ENCODE results near the gene WRNIP1.

WRNIP1 gene

DNA sequence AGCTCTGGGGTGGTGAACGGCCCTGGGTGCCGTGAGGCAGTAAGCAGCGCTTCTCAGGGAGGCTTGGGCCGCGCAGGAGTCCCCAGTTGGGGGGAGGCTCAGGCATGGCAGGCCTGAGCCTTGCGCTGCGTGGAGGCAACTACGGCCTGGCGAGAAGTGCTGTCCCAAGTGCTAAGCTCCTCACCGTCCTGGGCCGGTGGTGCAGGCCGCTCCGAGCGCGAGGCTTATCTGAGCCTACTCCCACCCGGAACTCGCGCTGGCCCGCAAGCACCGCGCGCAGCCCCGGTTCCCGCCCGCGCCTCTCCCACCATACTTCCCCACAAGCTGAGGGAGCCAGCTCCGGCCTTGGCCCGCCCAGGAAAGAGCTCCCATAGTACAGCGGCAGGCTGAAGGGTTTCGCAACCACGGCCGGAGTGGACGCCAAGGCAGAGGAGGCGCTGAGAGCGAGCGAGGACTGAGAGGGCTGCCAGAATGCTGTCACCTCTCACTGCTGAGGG is 1.8 kb upstream of the WRNIP1 start:
- DNase-seq (ENCODE audit: low read depth) = no peak

DNA sequence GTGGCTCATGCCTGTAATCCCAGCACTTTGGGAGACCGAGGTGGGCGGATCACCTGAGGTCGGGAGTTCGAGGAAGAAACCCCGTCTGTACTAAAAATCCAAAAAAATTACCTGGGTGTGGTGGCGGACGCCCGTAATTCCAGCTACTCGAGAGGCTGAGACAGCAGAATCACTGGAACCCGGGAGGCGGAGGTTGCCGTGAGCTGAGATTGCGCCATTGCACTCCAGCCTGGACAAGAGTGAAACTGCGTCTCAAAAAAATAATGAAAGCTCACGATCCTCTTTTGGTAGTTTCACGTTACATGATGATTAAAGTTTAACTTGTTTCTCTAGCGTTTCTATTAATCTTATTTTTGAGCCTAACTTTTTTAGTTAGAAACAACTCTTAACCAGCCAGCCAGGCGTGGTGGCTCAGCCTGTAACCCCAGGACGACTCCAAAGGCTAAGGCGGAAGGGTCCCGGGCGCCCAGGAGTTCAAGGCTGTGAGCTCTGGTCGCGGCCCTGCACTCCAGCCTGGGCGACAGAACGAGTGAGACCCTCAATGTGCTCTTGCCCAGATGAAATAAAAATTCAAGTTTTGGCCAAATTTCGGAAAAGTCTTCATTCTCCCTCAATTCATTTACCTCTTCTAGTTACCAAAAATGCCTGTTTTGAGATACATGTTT is 1.2 kb upstream of the WRNIP1 start:
- DNase-seq (ENCODE audit: low read depth) = no peak

DNA sequence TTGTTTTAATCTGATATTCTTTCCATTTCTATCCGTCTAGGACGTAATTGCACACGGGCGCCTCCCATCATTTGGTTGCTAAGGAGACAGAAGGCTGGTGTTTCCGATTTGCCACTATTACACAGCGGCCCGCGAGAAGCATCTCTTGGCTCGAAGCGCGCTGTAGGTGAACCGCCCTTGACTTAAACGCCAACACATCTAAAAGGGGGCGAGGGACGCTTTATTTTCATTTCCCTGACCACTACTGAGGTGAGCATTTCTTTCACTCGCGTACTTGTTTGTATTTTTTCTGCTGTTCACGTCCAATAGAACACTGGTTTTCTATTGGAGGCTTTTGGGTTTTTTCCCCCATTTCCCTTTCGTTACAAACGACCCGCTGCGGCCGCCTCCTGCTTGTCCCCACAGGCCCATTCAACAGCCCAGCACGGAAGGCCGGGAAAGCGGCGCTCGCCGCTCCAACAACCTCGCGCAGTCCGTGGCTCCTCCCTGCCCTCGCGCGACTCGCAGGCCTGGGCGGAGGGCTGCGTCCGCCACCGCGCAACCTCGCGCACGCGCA is 505 bp upstream of the WRNIP1 start:
- DNase-seq (ENCODE audit: low read depth) = no peak

DNA sequence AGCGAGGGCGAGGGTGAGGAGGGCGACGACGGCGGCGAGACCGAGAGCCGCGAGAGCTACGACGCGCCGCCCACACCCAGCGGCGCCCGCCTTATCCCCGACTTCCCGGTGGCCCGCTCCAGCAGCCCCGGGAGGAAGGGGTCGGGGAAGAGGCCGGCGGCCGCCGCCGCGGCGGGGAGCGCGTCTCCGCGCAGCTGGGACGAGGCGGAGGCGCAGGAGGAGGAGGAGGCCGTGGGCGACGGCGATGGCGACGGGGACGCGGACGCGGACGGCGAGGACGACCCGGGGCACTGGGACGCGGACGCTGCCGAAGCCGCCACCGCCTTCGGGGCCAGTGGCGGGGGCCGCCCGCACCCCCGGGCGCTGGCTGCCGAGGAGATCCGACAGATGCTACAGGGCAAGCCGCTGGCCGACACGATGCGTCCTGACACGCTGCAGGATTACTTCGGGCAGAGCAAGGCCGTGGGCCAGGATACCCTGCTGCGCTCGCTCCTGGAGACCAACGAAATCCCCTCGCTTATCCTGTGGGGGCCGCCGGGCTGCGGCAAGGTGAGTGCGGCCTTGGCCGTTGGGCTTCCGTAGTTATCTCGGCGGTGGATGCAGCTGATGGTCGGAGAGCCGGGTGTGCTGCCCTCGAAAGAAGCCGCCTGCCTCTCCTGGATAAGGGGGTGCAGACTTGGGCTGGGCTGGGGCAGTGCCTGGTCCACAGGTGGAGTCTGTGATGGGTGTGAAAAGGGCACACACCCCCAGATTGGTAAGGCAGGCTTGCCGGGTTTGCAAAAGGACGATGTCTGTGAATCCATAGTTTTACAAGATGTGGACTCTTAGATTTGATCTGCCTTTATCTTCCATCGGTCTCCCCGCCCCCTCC is 938 bp downstream of the WRNIP1 start:
- no peak for DNase-seq (ENCODE audit: low read depth)

DNA sequence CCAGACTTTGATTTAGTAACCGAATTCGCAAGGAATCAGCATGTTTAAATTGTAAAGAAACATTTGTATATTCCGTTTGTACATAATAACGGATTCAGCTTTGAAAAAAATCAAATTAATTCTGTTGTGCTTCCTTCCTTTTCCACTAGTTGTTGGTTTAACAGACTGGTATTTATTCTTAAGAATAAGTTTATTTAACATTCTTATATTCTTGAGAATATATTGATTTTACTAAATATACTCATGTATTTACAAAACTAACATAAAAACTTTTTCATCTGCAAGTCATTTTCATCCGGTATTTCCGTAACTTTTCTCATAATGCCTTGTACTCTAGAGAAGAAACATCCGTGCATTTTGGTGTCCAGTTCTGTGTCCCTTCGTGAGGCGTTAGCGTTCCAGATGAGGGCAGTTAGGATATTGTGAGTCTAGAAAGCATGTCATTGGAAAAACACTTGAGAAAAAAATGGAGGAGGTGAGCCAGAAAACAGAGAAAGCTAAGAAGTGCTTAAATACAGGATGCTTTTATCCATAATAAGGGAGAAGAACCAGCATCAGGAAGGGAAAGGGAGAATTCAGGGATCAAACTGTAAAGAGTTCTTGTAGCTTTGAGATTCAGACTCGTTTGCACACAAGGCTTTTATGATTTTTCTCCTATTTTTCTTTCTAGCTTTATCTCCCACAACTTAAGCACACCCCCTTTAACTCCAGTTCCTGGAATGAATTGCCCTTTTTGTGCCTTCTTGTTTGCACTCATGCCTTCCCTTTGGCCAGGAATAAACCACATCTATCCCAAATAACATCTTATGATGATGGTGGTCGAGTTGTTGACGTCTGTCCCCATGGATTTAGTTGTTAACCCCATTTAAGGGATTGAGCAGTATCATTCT is 1.8 kb downstream of the WRNIP1 start:
- no peak for DNase-seq (ENCODE audit: low read depth)

DNA sequence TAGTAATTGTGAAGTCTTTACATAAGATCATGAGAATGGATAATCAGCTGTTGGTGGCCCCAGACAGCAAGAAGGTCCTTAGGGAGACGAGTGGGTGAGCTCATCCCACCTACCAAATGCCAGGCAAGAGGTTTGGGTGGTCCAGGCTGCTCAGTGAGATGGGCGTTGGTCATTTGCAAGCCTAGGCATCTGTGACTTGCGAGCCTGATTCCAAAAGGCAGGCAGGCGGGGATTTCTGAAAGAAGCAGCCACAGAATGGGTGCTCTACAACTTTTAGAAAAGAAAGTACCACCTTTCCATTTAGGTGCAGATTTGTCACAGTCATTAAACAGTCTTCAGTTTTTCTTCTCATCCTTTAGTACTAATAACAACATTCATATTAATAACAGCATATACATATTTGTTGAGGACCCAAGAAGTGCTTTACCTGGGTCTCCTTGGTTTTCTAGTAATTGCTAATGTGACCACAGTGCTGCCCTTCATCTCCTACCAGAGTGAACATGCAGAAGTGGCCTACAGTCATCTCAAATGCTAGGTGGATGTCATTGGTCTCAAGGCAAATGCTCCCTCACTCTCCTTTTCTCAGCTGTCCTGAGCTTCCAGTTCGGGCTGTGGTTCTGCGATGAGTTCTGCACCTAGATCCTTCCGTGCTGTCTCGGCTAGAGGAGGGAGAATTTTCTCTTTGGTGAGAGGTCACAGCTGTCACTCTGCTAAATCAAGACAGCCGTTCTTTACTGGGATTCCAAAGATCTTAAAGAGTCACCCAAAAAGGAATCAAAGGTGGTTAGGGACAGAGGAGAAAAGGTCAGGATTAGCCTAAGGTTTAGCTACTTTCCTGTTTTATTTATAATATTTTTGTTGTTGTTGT is 2.7 kb downstream of the WRNIP1 start:
- DNase-seq (ENCODE audit: low read depth) = no peak

DNA sequence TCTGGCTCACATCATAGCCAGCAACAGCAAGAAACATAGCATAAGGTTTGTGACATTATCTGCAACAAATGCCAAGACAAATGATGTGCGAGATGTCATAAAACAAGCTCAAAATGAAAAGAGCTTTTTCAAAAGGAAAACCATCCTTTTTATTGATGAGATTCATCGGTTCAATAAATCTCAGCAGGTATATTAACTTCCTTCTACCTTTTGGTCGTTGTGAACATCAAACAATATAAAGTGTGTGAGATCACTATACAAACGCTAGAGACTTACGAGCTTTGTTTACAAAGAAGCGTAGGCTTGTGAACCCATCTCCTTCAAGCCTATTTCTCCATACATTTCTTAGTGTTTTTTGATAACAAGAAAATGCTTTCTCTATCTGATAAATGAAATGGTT is 3.5 kb downstream of the WRNIP1 start:
- DNase-seq (ENCODE audit: low read depth) = no peak

DNA sequence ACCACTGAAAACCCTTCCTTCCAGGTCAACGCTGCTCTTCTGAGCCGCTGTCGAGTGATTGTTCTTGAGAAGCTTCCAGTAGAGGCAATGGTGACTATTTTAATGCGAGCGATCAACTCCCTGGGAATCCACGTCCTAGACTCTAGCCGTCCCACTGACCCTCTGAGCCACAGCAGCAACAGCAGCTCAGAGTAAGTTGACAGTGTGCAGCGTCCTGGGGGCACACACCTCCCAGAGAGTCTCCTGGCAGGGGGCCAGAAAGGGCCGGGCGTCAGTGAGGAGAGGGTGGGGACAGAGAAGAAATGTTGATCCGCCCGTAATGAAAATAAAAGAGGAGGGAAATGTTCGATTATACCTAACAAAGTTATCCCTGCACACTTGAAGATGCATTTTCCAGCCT is 5.0 kb downstream of the WRNIP1 start:
- DNase-seq (ENCODE audit: low read depth) = no peak

DNA sequence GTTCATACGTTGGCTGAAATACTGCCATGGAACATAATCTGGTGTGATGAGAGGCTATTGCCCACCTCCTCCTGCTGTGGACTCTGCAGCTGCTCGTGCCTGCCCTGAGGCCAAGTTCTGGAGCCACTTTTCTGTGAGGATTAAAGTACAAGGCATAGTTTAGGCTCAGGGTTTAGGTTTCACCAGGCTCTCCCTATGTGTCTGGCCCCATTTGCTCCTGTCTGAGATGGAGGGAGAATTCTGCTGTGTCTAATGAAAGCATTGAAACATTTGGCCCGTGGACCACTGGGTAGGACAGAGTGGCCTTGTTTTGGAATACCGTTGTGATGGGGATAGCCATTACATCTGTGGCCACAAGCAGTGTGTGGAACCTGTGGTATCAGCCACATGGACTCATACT is 5.9 kb downstream of the WRNIP1 start:
- DNase-seq (ENCODE audit: low read depth) = no peak

DNA sequence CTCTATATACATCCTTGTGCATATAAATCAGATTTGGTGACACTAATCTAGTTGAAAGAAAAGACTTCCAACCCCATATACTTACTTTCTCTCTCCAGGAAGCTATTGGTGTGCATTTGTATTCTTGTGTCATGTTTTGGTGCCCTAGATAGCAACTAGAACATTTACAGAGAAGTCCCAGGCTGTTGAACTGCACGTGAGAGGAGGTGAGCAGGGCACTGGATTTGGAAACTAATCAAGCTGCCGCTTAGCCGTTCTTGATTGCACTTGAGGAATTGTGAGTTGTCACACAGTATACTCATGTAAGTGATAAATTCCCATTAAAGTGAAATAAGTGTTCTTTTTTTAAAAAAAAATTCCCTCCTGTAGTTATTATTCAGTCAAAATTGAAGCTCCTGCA is 7.6 kb downstream of the WRNIP1 start:
- DNase-seq (ENCODE audit: low read depth) = no peak

DNA sequence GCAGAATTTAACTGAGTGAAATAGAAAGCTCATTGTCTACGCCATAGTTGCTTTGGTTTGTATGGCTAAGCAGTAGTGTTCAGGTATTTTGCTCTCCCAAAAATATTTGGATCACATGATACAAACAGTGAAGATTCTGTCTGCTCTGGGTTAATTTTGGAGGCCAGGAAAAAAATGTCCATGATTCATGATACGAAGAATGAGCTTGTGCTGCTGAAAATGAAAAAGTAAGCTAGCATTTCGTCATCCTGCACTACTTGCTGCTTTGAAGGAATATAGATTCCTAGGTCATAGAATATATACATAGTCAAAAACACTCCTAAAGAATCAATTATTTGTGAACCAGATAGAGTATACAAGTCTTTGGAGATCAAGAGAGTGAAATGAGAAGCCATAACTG is 8.3 kb downstream of the WRNIP1 start:
- no peak for DNase-seq (ENCODE audit: low read depth)

DNA sequence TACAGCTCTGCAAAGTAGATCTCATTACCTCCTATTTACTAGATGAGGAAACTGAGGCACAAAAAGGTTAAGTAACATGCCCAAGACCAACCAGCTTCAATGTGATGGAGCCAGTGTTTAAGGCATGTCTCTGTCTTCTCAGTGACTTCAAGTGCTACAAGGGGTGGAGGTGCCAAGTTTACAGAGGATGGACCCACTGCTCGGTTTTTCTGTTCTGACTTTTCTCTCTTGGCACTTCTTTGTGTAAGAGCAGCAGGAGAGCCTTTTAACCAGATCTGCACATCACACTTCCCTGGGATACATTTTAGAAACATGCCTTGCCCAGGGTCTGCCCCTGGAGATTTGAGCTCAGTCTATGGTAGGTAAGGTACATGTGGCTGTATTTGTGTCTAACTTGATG is 9.8 kb downstream of the WRNIP1 start:
- DNase-seq (ENCODE audit: low read depth) = no peak

DNA sequence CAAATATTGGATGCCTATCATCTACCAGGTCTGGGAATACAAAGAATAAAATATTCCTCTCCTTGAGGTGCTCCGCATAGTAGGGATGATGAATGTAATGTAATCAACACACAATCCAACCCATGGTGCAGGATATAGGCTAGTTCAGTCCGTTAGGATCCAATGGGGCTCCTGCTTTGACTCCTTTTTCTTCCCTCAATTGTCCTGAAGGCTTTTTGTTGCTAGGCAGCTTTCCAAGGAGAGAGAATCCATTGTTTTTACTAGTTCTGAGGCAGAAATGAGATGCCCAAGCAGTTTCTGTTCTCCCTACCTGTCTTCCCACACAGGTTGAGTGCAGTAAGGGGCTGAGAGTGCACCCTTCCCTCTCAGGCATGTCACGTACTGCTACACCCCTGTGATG is 12.1 kb downstream of the WRNIP1 start:
- DNase-seq (ENCODE audit: low read depth) = no peak

DNA sequence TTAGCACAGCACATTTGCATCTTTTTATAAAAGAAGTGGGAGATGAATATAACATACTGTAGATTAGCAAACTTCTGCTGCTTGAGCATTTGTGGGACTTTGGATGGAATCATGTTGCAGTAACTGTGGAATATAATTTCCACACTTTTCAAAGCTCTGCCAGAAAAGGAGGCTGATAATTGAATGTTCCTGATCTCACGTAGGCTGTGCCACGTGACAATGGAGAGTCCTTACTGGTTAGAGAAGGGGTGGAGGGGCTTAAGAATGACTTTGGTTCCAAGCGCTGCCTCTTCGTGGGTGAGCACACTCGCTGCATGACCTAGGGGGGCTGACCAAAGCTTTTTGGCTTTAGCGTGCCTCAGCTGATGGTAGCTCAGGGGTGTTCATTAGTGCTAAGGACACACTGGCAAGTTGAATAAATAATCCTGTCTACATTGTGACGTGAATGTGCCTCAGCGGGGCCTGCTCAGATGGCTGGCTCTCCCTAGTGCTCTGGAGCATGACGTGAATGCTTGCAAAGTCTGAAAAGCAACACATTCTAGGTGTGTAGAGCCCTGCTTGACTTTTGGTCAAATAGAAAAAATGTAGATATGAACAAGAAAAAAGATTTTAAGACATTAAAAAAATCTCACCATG is 15.0 kb downstream of the WRNIP1 start:
- DNase-seq (ENCODE audit: low read depth) = no peak

DNA sequence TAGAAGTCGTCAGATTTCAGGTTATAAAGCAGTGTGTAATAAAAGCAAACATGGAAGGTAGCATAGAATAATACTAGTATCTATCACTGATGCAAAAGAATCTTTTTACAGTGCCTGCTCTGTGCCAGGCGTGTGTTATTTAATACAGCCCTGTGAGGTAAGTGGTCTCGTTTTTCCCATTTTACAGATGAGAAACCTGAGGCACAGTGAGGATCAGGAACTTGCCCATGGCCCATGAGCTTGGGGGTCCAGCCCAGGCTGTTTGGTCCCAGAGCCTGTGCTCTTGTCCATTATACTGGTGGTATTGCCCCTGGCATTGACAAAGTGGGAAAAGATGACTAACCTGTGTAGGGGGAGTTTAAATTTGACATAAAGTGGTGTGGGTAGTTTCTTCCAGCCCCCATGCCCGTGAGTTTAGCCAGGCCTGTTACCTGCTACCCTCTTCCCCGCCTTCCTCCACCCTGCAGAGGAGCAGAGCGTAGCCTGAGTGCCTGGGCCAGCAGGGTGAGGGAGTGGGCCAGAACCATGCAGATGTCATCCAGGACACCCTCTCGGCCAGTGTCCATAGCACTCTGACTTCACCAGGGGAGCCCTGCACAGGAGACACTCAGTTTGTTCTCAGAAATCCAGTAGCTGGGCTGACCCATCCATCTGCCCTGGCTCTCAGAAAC is 16.6 kb downstream of the WRNIP1 start:
- no peak for DNase-seq (ENCODE audit: low read depth)

DNA sequence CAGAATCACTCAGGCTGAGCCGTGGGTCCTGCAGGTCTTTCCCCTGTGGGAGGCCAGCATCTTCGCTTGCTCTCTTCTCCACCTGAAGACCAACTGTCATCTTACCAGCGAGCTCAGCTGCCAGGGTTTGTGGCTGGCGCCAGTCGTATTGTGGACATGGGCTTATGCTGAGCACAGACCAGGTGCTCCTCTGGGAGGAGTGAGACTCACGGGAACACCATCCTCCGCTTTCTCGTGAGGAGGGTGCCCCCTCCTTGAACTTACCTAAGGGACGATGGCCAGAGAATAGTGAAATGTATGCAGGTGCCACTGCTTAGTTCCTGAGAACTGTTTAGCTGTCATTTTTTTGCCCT is 17.1 kb downstream of the WRNIP1 start:
- DNase-seq (ENCODE audit: low read depth) = no peak

DNA sequence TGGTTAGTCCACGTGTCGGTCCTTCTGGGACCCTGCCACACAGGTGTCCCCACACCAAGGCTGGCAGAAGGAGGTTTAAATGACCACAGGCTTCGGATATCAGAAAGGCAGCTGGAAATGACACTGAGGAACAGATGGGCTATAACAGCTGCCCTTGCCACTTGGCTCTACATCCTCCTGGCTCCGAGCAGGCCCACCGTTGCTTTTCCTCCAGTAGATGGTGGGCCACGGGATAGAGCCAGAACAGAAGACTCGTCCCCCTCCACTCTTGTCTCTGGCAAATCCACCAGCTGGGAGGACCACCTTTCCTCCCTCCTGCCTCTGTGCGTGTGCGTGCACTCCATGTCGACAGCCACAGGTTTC is 17.6 kb downstream of the WRNIP1 start:
- DNase-seq (ENCODE audit: low read depth) = no peak

DNA sequence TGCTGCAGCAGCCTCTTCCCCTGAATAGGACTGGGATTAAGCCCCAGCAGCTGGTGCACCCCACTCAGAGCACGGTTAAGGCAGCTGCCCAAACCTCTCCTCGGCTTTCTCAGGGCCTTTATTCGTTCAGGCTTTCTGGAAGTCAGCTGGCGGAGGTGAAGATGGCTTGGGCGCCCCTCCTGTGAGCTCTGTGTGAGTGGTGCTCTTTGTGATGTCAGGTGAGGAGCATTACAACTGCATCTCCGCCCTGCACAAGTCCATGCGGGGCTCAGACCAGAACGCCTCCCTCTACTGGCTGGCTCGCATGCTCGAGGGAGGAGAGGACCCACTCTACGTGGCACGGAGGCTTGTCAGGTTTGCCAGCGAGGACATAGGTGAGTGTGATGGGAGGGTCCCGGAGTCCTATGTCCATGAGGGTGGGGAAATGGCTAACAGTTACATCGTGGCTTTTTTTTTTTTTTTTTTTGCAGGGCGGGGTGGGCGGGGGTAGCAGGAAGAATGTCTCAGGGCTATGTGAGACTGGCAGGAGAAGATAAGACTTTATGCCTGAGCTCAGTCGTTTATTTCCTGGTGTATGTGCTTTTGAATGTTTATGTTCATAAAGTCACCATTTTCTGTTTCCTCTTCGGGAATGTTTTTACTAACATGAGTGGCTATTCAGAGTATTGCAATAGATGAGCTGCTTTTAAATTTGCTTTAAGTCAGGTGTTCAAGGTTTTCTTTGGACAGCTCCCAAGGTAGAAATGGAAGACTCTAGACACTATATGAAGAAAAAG is 18.2 kb downstream of the WRNIP1 start:
- no peak for DNase-seq (ENCODE audit: low read depth)

DNA sequence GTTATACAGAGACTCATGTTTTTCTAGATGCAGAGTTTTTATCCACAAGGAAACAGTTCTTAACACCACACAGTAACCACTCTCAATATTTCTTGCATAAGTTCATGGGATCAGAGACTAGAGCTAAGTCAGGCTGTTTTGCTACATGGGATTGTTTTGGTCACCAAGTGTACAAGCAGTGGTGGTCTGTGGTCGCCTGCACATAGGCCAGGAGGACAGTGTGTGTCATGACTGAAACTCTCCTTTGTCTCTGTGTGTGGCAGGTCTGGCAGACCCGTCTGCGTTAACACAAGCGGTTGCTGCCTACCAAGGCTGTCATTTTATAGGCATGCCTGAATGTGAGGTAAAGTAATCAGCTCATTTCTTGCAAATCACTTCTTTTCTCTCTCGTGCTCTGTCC is 18.9 kb downstream of the WRNIP1 start:
- DNase-seq (ENCODE audit: low read depth) = no peak

DNA sequence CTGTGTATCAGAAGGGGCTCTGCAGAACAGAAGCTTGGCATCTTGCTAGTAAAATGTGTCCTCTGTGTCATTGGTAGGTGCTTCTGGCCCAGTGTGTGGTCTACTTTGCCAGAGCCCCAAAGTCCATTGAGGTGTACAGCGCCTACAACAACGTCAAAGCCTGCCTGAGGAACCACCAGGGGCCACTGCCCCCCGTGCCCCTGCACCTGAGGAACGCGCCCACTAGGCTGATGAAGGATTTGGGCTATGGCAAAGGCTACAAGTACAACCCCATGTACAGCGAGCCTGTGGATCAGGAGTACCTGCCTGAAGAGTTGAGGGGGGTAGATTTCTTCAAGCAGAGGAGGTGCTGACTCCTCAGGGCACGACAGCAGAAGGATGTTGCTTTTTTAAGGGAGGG is 19.7 kb downstream of the WRNIP1 start:
- no peak for DNase-seq (ENCODE audit: low read depth)

All from GM04503 (cell line).